CD14-positive monocyte (primary cell): Measurements from ENCODE around the gene SLC30A5. TPM values are rescaled to one million over a fixed set of nuclear protein-coding genes. Genes with fewer than 3 reads are reported as not detected.
A peak's percentile ranks its signal among the peaks of the same experiment; 100 is the strongest.

Experiments used
- DNase-seq, 3 donors: peaks; one replicate each; pipeline ENCODE4 v3.0.0-alpha.2; 2011 to 2022
- H2AFZ ChIP-seq: 2 replicates; pipeline ENCODE4 v1.6.0; 2012; ENCODE audit warnings: mild to moderate bottlenecking, low read depth, low read length, inconsistent platforms; ENCODE audit not compliant: insufficient read depth, poor library complexity, severe bottlenecking
- H3K27ac ChIP-seq, 2 donors: 1 replicate in 1 of 2; 2 replicates in 1 of 2; pipeline ENCODE4 v1.5.1; 2012 to 2013; ENCODE audit warnings: low read length in 2 of 2, control low read depth in 1 of 2, inconsistent platforms in 1 of 2, low read depth in 1 of 2, mild to moderate bottlenecking in 1 of 2
- H3K27me3 ChIP-seq, 2 donors: one replicate each; pipeline versions ENCODE4 v1.6.0 to v1.6.1; 2011 to 2013; ENCODE audit warnings: low read length in 2 of 2; ENCODE audit not compliant: control insufficient read depth in 2 of 2, insufficient read depth in 2 of 2
- H3K36me3 ChIP-seq, 2 donors: replicated peaks in 1 of 2; 1 replicate in 1 of 2; 2 replicates in 1 of 2; pipeline versions ENCODE4 v1.5.1 to v1.6.1; 2012 to 2013; ENCODE audit warnings: low read length in 2 of 2, control low read depth in 1 of 2, inconsistent platforms in 1 of 2, mild to moderate bottlenecking in 1 of 2; ENCODE audit not compliant: insufficient read depth in 2 of 2, control insufficient read depth in 1 of 2
- H3K4me1 ChIP-seq, 2 donors: 1 replicate in 1 of 2; 2 replicates in 1 of 2; pipeline versions ENCODE4 v1.5.1 to v1.6.1; 2012 to 2013; ENCODE audit warnings: low read length in 2 of 2, control low read depth in 1 of 2, inconsistent platforms in 1 of 2, mild to moderate bottlenecking in 1 of 2, moderate library complexity in 1 of 2; ENCODE audit not compliant: insufficient read depth in 2 of 2, control insufficient read depth in 1 of 2
- H3K4me2 ChIP-seq: replicated peaks from 2 replicates; pipeline ENCODE3; 2012; ENCODE audit warnings: low read length, moderate library complexity, mild to moderate bottlenecking; ENCODE audit not compliant: poor library complexity, severe bottlenecking; ENCODE audit errors: extremely low read depth
- H3K4me3 ChIP-seq, 3 experiments: fragments of 200-600 bp in 1 of 3; sonication (generic) in 1 of 3; replicated peaks in 1 of 3; 1 replicate in 2 of 3; 2 replicates in 1 of 3; pipeline ENCODE4 v1.5.1; 2011 to 2013; ENCODE audit warnings: low read length in 3 of 3, mild to moderate bottlenecking in 3 of 3, control low read depth in 2 of 3, low read depth in 2 of 3, inconsistent platforms in 1 of 3, moderate library complexity in 1 of 3
- H3K79me2 ChIP-seq: 2 replicates; pipeline ENCODE4 v1.6.0; 2012; ENCODE audit warnings: mild to moderate bottlenecking, control low read depth, inconsistent platforms, low read length, moderate library complexity; ENCODE audit not compliant: insufficient read depth
- H3K9ac ChIP-seq: 2 replicates; pipeline ENCODE4 v1.6.0; 2017; ENCODE audit warnings: low read length, mild to moderate bottlenecking; ENCODE audit not compliant: insufficient read depth, poor library complexity, severe bottlenecking
- H3K9me3 ChIP-seq, 2 donors: replicated peaks in 1 of 2; 1 replicate in 1 of 2; 2 replicates in 1 of 2; pipeline versions ENCODE4 v1.5.1 to v1.6.1; 2012 to 2013; ENCODE audit warnings: low read length in 2 of 2, control low read depth in 1 of 2; ENCODE audit not compliant: control insufficient read depth in 1 of 2, insufficient read depth in 1 of 2
- H4K20me1 ChIP-seq: 2 replicates; pipeline ENCODE4 v1.6.0; 2012; ENCODE audit warnings: mild to moderate bottlenecking, low read length, control low read depth, moderate library complexity; ENCODE audit not compliant: insufficient read depth
- H3K27ac Mint-ChIP-seq, 7 donors: one replicate each; pipeline ENCODE4 v1.8.0; 2020; ENCODE audit warnings: mild to moderate bottlenecking in 7 of 7, mixed read lengths in 7 of 7, moderate library complexity in 6 of 7, inconsistent platforms in 2 of 7
- H3K27me3 Mint-ChIP-seq, 3 donors: one replicate each; pipeline ENCODE4 v1.8.0; 2021 to 2022; ENCODE audit warnings: low read depth in 3 of 3, mild to moderate bottlenecking in 3 of 3, mixed read lengths in 3 of 3, moderate library complexity in 3 of 3, inconsistent platforms in 1 of 3
- H3K36me3 Mint-ChIP-seq, 2 donors: one replicate each; pipeline ENCODE4 v1.8.0; 2020; ENCODE audit warnings: mixed read lengths in 2 of 2, inconsistent platforms in 1 of 2, mild to moderate bottlenecking in 1 of 2
- H3K4me1 Mint-ChIP-seq: one replicate; pipeline ENCODE4 v1.8.0; 2020; ENCODE audit warnings: mild to moderate bottlenecking, mixed read lengths
- H3K4me3 Mint-ChIP-seq, 2 donors: one replicate each; pipeline ENCODE4 v1.8.0; 2020; ENCODE audit warnings: mild to moderate bottlenecking in 2 of 2, mixed read lengths in 2 of 2, moderate library complexity in 1 of 2
- H3K9me3 Mint-ChIP-seq, 7 donors: one replicate each; pipeline ENCODE4 v1.8.0; 2020 to 2022; ENCODE audit warnings: mixed read lengths in 7 of 7, mild to moderate bottlenecking in 6 of 7, moderate library complexity in 6 of 7, inconsistent platforms in 2 of 7
- WGBS: methylation state at CpG from one replicate; pipeline ENCODE4 v1.1.5; 2013; ENCODE audit warnings: missing lambda C conversion rate; ENCODE audit not compliant: insufficient coverage; 5-methylcytosine and 5-hydroxymethylcytosine counted together
- intact Hi-C, 2 donors: fragments of 100-400 bp; cut with micrococcal nuclease; formaldehyde crosslinking; loops; one replicate each; pipeline versions ENCODE4 v1.15.0 to v1.15.1; 2023
- polyA plus RNA-seq, 3 donors: library from polyadenylated mRNA; depleted of rRNA in 1 of 3; unstranded in 2 of 3; stranded (reverse) in 1 of 3; fragments of 300-500 nt in 2 of 3; fragments of >200 nt in 1 of 3; fragmentation: Illumina TruSeq in 2 of 3; gene quantifications; 1 replicate in 2 of 3; 2 replicates in 1 of 3; pipeline ENCODE4 v1.2.3, GENCODE V29; 2012 to 2021
- TF ChIP-seq, protein P1 (sequence below): fragments of 200-600 bp; IDR thresholded peaks from one replicate; pipeline ENCODE4 v1.8.0; 2022; ENCODE audit warnings: antibody characterized with exemption, mild to moderate bottlenecking

SLC30A5 gene
- polyA plus RNA-seq, 3 donors = 12.6 to 28.2 (median 27.0) TPM

- H2AFZ ChIP-seq = peak overlapping the region; percentile 98
- intact Hi-C loops = loop anchor here (2.0 to 5.0 kb wide), 4 partner anchors 21 to 71 kb away; partner anchors contain the start of gene CENPH (in 1 of the 2)
- H3K4me3 Mint-ChIP-seq = peak overlapping the region; percentile 93 to 95
- no peaks in the 10 kb centered on the region for H3K27me3 ChIP-seq
- H3K27ac Mint-ChIP-seq = peak overlapping the region in 4 of 7 donors; percentile 21 to 88 (median 59)
- H3K36me3 ChIP-seq = peaks cover 11 to 27% of the 10 kb centered on the region in 2 donors
- H3K4me2 ChIP-seq = peak overlapping the region; percentile 100
- WGBS = 63% methylated on average over 7 of the region's 8 CpGs
- H3K9ac ChIP-seq = peak overlapping the region; percentile 52
- H3K27ac ChIP-seq = peak overlapping the region in 1 of 2 donors; percentile 44
- H3K4me3 ChIP-seq = peak overlapping the region; percentile 69 to 96 (median 80)
- H3K36me3 Mint-ChIP-seq = peaks cover 14 to 31% of the 10 kb centered on the region in 2 donors
- no peaks in the 10 kb centered on the region for H3K9me3 ChIP-seq
- TF ChIP-seq, protein P1, sequence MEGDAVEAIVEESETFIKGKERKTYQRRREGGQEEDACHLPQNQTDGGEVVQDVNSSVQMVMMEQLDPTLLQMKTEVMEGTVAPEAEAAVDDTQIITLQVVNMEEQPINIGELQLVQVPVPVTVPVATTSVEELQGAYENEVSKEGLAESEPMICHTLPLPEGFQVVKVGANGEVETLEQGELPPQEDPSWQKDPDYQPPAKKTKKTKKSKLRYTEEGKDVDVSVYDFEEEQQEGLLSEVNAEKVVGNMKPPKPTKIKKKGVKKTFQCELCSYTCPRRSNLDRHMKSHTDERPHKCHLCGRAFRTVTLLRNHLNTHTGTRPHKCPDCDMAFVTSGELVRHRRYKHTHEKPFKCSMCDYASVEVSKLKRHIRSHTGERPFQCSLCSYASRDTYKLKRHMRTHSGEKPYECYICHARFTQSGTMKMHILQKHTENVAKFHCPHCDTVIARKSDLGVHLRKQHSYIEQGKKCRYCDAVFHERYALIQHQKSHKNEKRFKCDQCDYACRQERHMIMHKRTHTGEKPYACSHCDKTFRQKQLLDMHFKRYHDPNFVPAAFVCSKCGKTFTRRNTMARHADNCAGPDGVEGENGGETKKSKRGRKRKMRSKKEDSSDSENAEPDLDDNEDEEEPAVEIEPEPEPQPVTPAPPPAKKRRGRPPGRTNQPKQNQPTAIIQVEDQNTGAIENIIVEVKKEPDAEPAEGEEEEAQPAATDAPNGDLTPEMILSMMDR = no peak
- no peaks in the 10 kb centered on the region for H4K20me1 ChIP-seq
- peaks cover 21 to 30% of the 10 kb centered on the region in 2 donors for H3K4me1 ChIP-seq
- H3K27me3 Mint-ChIP-seq = peaks cover 0 to 2% (median 2%) of the 10 kb centered on the region in 3 donors
- peaks cover 55% of the 10 kb centered on the region for H3K79me2 ChIP-seq
- peaks cover 0 to 5% (median 0%) of the 10 kb centered on the region in 7 donors for H3K9me3 Mint-ChIP-seq
- peaks cover 30% of the 10 kb centered on the region for H3K4me1 Mint-ChIP-seq
- no peak for DNase-seq
Observed at GRCh38 chr5:69167929-69168328, 74.1 kb downstream of the SLC30A5 start.

- intact Hi-C loops = no loop called here
- peak overlapping the region in 1 of 7 donors; percentile 1 for H3K27ac Mint-ChIP-seq
- Histone ChIP-seq H3K4me1 (peaks cover 21 to 30% of the 10 kb centered on the region in 2 donors), H3K36me3 (peaks cover 34 to 53% of the 10 kb centered on the region in 2 donors), H3K27me3 (no peaks in the 10 kb centered on the region), H3K9ac (no peak overlapping the region), H3K27ac (peak overlapping the region in 1 of 2 donors; percentile 20), H3K9me3 (no peaks in the 10 kb centered on the region), H3K4me2 (no peak overlapping the region), H2AFZ (no peak overlapping the region), H3K79me2 (peaks cover 61% of the 10 kb centered on the region), H3K4me3 (no peak overlapping the region), H4K20me1 (no peaks in the 10 kb centered on the region)
- peaks cover 0 to 2% (median 0%) of the 10 kb centered on the region in 3 donors for H3K27me3 Mint-ChIP-seq
- peaks cover 35 to 57% of the 10 kb centered on the region in 2 donors for H3K36me3 Mint-ChIP-seq
- TF ChIP-seq, protein P1 = no peak
- peaks cover 0 to 2% (median 0%) of the 10 kb centered on the region in 7 donors for H3K9me3 Mint-ChIP-seq
- peaks cover 30% of the 10 kb centered on the region for H3K4me1 Mint-ChIP-seq
- WGBS = no CpG with 5 or more reads among the region's 1 CpG
- H3K4me3 Mint-ChIP-seq = no peak overlapping the region
- no peak for DNase-seq
Observed at GRCh38 chr5:69170495-69170894, 76.7 kb downstream of the SLC30A5 start.
